Activated T-cell treated with anti-CD3 and anti-CD28 coated beads for 24 hours (primary cell): ENCODE data around the gene RPS6KA1.
"Not testable (repeated sequence)": the region's sequence is repeated elsewhere in the genome, so short reads cannot be mapped to it uniquely, and the experiment has no call there.

ENCODE experiments used
- DNase-seq: peaks from one replicate; pipeline ENCODE4 v3.0.0-alpha.2; 2020; ENCODE audit warnings: low read depth

Gene RPS6KA1

DNA sequence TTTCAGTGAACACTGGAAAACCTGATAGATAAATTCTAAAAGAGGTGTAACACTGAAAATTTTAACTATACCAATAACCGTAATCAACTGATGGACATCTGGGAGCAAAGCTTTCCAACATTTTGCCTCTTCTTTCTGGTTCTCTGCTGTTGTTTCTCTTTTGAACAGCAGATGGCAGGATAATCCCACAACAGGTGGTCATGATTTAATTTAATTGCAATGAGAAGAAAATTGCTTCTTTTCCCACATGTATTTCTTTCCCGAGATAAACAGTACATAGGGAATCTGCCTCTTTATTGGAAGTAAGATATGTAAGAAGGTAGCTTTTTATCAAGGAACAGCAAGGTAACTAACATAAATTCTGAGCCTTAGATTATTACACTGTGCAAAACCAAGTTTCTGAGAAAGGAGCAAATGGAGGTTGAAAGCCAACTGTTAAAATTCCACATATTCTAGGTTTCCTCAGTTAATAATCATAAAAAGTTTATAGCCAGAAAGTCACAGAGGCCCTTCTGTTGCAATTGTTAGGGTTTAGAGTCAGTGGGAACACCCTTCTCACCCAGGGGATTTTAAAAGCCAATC, 72.9 kb downstream of the RPS6KA1 start:
- peak; percentile 34 for DNase-seq

DNA sequence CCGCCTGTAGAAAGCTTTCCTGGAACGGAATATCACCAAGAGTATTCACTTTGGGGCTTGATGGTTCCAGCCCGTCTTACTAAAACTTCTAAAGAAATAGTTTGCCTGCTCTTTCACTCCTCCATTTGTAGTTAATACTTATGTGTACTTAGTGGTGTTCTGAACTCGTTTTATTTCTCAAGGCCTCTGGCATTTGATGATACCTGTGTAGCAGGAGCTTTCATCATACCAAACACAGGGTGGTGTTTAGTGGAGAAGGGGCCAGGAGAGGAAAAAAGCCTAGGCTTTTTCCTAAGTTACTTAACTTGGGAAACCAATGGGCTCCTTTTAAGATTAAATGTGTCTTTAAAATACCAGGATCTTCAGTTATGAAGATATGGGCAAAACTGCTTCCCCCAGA, 74.3 kb downstream of the RPS6KA1 start:
- DNase-seq: no peak

DNA sequence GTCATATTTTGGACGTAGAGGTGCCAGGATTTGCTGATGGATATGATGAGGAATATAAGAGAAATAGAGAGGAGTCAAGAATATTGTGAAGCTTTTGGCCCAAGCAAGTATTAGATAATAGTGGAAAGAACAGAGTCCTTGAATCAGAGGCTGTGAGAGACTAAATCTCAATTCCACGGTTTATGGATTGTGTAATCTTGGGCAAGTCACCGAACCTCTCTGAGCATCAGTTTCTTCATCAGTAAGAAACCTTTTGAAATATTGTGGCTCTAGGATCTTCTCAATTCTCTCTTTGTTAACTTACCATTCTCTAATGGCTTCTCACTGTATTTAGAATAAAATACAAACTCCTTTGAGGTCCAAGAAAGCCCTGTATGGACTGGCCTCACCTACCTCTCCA, 77.6 kb downstream of the RPS6KA1 start:
- DNase-seq: no peak

DNA sequence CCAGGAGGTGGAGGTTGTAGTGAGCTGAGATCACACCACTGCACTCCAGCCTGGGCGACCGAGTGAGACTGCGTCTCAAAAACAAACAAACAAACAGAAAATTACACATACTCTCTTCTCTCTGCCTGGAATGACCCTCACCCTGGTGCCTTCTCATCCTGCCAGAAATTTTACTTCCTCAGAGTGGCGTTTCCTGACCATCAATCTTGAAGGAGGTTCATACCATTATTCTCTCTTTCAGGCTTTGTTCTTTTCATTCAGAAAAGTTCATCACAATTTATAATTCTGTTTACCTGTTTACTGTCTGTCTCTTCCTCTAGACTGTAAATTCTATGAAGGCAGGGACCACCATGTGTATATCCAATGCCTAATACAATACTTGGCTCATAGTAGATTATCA, 79.3 kb downstream of the RPS6KA1 start:
- DNase-seq: no peak

DNA sequence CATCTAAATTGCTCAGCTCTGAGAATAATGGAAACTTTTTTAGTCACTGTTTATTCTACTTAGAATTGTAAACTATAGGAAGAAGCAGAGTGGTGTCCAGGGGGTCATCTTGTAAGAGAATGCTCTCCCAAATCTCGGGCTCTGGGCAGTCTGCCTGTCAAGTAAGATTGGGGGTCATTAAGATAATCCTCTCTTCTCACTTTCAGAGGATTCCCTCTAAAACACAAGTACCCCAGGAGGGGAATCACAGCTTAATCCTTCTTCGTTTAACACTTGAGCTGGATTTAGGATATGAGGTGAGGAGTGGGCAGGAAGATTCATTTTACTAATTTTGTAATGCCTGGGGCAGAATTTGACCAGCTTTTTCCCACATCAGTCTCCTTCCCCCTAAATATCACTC, 81.2 kb downstream of the RPS6KA1 start:
- no peak for DNase-seq

DNA sequence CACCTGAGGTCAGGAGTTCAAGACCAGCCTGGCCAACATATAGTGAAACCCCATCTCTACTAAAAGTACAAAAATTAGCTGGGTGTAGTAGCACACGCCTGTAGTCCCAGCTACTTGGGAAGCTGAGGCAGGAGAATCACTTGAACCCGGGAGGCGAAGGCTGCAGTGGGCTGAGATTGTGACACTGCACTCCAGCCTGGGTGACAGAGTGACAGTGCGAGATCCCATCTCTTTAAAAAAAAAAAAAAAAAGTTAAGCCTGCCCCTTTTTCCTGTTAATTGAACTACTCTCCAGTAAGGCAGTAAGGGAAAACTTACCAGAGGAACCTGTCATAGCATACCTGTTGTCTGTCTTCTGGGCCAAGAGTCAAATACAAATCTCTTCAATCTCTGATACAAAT, 83.1 kb downstream of the RPS6KA1 start:
- DNase-seq: not testable (repeated sequence)

DNA sequence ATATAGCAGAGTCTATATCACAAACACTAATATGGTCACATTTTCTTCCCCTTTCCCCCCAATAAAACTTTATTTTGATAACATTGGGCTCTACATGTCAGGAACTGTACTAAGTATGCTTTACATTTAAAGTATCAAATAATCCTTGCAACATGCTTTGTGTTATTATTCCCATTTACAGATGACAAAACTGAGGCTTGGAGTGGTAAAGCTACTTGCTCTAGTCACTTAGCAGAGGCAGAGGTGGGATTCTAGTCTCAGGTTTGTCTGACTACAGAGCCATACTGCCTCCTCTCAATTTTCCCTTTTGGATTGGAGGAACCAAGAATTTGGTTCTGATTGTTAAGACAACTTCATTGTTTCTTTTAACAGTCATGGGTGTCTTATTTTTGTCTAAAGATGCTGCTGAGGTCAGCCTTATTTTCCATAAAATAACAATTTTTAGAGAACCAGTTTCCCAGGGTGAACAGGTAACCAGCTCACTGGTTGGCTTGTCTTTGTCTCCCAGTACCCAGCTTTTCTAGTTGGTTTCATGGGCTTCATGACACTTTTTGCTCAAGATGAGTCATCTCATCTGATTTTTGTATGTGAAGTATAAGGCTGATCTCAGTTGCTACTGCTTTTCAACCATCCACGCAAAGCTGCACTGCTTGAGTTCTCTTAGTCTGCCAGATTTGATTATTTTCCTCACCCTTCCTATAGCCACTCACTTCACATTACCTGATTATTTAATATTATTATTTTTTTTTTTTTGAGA, 85.3 kb downstream of the RPS6KA1 start:
- DNase-seq: no peak

DNA sequence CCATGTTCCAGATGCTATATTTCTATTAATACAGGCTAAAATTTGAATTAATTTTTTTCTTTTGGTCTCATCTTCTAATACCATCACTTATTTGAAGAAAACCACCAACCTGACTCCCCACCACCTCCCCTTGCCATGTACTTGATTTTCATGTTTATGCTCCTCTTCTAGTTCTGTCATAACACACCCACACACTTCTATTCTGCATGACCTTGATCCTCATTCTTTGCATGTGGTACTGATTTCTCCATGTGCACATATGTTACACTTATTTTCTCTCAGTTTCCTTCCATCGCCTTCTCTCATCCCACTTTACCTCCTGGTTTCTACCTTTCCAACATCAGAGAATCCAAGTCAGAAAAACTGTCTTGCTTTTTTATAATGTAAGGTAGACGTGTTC, 87.3 kb downstream of the RPS6KA1 start:
- DNase-seq: no peak

DNA sequence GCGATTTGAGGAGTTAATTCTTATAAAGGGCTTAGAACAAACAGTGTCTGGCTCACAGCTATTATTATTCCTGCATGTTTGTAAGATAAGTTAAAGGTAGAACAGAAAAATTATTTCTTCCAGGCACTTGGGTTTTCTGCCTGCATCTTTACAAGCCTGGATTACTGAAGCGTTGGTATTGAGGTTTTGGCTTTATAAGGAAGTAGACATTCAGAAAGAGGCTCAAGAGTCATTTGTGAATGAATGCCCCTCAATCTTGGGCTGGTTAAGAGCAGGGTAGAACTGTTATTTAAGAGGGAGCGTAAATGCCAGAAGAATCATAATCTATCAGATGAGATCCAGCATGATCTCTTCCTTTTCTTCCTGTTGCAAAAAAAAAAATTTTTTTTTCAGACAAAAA, 89.0 kb downstream of the RPS6KA1 start:
- no peak for DNase-seq
